AG09309 (cell line): ENCODE data around the gene NEXN.
A peak's percentile ranks its signal among the peaks of the same experiment; 100 is the strongest.

Experiments
- DNase-seq: peaks from one replicate; pipeline ENCODE4 v3.0.0-alpha.2; 2010; ENCODE audit warnings: low read depth
- H3K4me3 ChIP-seq: 2 replicates; pipeline ENCODE4 v1.5.1; 2011; ENCODE audit warnings: mild to moderate bottlenecking, low read depth, low read length, moderate library complexity; ENCODE audit not compliant: control insufficient read depth
- CTCF ChIP-seq: IDR thresholded peaks from 2 replicates; pipeline ENCODE4 v1.5.1; 2011; ENCODE audit warnings: mild to moderate bottlenecking, low read depth, low read length, inconsistent platforms; ENCODE audit not compliant: insufficient read depth, control insufficient read depth; ENCODE audit errors: missing control alignments

The NEXN gene

GRCh38 chr1:77940921-77941570 is 52.6 kb downstream of the NEXN start:
- H3K4me3 ChIP-seq = no peak overlapping the region

GRCh38 chr1:77942400-77943140 is 54.1 kb downstream of the NEXN start:
- no peak for TF ChIP-seq CTCF
- no peak overlapping the region for H3K4me3 ChIP-seq
- DNase-seq = no peak

More at GRCh38 chr1:77940921-77941570, 52.6 kb downstream of the NEXN start:
- no peak for DNase-seq
- TF ChIP-seq CTCF = no peak

GRCh38 chr1:77945345-77945744 is 56.9 kb downstream of the NEXN start:
- H3K4me3 ChIP-seq = no peak overlapping the region
- TF ChIP-seq CTCF = no peak
- no peak for DNase-seq

DNA sequence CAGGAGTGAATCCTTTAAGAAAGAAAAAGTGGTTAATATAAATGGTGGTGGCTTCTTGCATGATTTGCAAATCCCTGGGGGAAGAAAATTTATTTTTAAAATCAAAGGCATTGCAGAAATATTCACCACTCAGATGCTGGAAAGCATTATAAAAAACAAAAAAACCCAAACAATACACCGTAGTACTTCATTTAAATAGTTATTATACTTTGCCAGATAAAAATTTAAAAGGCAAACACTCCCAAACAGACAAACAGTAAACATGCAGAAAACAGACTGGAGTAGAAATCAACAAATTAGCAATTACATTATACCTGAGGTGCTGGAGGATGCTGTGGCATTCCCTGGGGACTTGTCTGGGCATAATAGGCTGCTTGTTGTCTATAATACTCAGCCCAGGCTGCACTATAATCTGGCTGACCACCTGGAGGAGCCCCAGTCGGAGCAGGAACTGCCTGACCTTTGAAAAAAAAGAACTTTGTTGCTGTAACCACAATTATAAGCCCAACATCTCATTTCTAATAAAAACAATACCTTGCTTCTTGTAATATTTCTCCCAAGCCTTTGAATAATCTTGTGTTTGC is 60.5 kb downstream of the NEXN start:
- TF ChIP-seq CTCF = peak; percentile 33
- H3K4me3 ChIP-seq = no peak overlapping the region
- DNase-seq = no peak

GRCh38 chr1:77950873-77951272 is 62.4 kb downstream of the NEXN start:
- H3K4me3 ChIP-seq = no peak overlapping the region
- DNase-seq = no peak
- TF ChIP-seq CTCF = no peak

- no peak for TF ChIP-seq CTCF
- H3K4me3 ChIP-seq = no peak overlapping the region
- DNase-seq = no peak
Observed at GRCh38 chr1:77951328-77951727, 62.9 kb downstream of the NEXN start.
